HG02981 (cell line): ENCODE measurements around the gene FAM184A.
"Not testable (repeated sequence)": the region's sequence is repeated elsewhere in the genome, so short reads cannot be mapped to it uniquely, and the experiment has no call there.

Experiments
- ATAC-seq: cut with Tn5 transposase; IDR thresholded peaks from one replicate; pipeline ENCODE4 v1.9.1; 2021; ENCODE audit warnings: mild to moderate bottlenecking, moderate library complexity; ENCODE audit not compliant: unreplicated experiment

FAM184A gene

DNA sequence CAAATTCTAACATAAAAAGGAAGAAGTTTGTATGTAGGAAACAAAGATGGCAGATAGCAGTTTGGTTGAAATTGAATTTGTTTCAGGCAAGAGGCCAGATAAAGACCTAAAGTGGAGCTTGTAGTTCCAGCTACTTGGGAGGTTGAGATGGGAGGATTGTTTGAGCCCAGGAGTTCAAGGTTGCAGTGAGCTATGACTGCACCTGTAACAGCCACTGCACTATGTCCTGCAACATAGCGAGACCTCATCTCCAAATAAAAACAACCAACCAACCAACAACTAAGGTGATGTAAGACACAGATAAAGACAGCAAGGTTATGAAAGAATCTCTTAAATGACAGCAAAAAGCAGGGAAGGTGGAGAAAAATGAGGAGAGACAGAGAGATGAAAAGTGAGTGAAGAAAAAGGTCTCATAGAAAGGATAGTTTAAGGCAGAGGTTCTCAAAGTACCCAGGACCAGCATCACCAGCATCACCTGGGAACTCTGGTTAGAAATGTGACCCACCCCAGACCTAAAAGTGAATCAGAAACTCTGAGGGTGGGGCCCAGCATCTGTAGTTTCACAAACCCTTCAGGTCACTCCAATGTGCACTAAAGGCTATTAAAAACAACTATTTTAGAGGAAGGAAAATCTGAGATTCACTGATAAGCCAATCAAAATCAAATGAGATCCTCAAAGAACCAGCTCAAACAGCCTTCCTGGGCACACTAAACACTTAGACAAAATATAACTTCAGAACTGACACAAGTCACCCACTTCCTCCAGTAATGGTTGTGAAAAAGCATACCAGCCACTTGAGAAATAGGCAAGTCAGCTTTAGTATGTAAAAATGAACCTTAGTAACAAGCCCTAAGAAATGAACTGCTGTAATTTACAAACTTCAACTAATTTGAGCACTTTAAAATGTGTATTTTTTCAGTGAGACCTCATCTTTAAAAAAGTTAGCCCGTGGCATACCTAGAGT lies 57.6 kb downstream of the FAM184A start:
- no peak for ATAC-seq

- not testable (repeated sequence) for ATAC-seq
These were observed 63.3 kb downstream of the FAM184A start for GRCh38 chr6:119015165-119015564.

DNA sequence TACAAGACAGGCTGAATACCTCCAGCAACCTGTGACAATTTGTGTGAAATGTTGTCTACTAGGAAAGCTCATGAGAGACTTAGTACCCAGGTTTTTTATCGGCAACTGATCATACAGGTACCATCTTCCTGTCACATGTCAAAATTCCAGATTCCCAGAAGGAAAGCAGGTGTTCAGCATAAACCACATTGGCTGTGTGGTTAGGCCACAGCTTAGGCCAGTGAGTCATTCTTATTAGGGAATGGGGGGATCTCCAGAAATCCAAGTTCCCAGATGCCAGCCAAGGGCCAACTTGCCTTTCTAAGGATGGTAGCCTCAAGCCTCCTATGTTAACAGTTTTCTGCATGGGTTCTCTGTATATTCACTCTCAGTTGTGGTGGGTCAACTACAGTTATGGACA lies 65.9 kb downstream of the FAM184A start:
- ATAC-seq: no peak

DNA sequence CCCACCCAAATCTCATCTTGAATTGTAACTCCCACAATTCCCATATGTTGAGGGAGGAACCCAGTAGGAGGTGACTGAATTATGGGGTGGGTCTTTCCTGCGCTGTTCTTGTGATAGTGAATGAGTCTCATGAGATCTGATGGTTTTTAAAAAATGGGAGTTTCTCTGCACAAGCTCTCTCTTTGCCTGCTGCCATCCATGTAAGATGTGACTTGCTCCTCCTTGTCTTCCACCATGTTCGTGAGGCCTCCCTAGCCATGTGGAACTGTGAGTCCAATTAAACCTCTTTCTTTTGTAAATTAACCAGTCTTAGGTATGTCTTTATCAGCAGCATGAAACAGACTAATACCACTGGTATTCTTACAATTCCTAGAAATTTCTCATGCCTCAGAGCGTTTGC lies 69.2 kb downstream of the FAM184A start:
- not testable (repeated sequence) for ATAC-seq

DNA sequence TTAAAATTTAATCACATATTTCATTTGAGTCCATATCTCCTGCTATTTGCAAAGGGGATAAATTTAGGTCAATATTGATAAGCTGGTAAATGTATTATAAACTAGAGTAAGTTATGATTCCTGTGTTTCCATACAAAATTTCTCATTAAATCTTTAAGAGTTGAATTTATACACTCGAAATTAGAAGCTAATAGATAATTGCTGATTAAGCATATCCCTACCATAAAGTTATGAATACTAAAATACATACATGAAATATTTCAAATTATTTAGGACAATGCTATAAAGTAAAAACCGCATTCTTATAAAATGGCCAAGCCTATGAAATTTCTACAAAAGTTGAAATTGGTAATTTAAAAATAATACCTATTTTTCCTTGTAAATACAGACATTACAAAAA lies 71.5 kb downstream of the FAM184A start:
- no peak for ATAC-seq

DNA sequence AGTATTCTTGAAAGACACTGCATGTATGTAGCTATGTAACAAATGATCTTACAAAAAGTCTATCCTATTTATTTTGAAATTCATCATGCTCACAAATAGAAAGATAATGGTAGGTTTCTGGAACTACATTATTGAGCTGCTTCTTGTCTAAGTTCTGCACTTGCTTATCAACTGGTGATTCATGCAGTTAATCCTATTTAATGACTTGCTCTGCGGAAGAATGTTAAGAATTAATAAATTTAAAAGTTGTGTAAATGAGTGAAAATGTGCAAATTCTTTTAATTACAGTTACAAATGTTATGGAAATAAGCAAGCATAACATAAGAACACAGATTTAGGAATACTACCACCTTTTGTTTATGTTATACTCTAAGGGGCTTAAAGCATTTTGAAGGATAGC lies 76.4 kb downstream of the FAM184A start:
- ATAC-seq: no peak

DNA sequence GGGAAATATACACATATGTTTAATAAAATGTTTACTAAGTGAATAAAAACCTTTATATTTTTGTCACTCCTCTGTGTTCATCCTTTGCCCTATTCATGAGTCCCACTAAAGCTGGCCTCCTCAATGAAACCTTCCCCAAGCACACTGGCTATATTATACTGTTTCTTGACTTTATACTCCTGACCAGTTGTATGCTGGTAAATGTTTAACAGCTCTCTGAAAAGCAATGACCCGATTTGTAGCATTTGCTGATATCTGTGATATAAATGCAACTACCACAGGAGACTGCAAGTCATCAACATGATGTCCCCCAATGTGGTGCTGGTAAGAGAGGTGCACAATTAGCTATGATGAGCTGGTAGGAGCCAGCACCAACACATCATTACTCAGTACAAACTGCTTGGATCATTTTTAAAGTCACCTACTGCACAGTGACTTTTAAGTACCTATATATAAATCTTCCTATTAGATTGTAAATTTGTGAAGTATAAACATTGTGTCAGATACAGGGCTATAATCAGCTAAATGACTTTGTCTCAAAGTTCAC lies 78.9 kb downstream of the FAM184A start:
- no peak for ATAC-seq

DNA sequence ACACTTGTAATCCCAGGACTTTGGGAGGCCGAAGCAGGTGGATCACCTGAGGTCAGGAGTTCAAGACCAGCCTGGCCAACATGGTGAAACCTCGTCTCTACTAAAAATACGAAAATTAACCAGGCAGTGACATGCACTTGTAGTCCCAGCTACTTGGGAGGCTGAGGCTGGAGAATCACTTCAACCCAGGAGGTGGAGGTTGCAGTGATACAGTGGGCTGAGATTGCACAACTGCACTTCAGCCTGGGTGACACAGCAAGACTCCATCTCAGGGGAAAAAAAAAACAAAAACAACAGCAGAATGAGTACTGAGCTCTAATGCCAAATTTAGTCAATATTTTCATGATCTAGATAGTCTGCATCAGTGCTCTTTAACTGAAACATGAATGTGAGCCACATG lies 81.0 kb downstream of the FAM184A start:
- not testable (repeated sequence) for ATAC-seq

DNA sequence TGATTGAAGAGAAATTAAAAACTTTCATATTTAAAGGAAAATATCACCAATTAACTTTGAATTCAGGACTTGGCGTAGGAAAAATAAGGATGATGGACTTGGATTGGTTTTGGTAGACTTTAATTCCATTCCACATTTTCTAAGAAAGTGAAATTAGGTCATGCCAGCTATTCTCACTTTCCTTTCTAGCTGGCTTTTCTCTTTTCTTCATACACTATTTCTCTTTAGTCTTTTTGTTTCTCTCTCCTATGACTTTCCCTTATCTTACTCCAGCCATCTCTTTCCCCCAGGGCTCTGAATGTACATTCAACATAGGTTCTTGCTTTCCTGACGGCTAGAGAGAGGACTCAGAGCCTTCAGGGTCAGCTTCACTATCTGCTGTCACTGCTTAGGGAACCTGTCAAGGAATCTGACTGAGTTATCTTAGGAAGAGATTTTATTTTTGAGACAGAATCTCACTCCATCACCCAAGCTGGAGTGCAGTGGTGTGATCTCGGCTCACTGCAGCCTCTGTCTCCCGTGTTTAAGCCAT lies 82.1 kb downstream of the FAM184A start:
- no peak for ATAC-seq

DNA sequence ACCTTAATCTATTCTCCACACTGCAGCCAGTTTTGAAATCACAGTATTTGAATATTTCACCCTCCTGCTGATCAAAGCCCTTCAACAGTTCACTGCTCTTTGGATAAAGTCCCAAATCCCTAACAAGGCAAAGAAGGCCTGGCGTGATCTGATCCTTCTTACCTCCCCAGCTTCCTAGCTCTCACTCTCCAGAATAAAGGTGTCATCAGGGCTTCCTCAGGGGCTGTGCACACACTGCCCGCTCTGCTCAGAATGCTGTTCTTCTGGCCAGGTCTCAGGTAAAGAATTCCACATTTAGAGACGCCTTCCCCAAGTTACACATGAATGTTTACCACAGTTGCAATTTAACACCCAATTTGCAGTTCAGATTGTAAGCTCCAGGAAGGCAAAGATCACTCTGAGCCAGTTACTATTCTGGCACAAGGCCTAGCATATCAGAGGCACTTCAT lies 84.6 kb downstream of the FAM184A start:
- ATAC-seq: no peak

DNA sequence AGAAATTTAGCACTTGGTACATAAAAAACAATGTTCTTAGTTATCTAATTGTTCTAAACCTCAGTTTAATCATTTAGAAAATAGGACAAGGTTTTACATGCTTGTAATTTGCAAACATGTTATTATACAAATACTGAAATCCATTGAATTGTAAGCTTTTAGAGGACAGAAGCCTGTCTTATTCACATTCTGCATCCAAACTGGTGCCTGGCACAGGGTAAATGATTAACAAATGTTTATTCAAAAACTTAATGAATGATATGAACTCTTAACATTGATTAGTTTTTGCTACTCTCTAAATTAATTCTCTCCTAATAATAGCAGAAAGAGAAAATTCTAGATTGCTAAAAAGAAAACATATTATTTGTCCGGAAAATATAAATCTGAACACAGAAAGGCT lies 85.1 kb downstream of the FAM184A start:
- no peak for ATAC-seq

DNA sequence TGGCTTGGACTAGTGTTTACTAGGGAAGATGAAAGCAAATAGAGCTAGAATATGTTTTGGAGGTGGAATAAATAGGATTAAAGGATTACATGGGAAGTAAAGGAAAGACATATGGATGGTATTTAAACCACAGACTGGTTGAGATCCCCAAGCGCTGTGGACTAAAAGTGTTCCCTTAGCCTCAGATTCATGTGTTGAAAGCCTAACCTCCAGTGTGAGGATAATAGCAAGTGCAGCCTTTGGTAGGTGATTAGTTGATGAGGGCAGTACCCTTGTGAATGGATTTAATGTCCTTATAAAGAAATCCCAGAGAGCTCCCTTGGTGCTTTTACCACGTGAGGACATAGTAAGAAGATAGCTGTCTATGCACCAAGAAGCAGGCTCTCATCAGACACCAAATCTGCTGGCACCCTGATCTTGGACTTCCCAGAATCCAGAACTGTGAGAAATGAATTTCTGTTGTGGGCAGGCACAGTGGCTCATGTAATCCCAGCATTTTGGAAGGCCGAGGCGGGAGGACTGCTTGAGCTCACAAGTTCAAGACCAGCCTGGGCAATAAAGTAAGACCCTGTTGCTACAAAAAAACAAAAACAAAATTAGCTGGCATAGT lies 86.2 kb downstream of the FAM184A start:
- no peak for ATAC-seq

- ATAC-seq: no peak
These were observed 92.2 kb downstream of the FAM184A start for GRCh38 chr6:118986312-118986711.

DNA sequence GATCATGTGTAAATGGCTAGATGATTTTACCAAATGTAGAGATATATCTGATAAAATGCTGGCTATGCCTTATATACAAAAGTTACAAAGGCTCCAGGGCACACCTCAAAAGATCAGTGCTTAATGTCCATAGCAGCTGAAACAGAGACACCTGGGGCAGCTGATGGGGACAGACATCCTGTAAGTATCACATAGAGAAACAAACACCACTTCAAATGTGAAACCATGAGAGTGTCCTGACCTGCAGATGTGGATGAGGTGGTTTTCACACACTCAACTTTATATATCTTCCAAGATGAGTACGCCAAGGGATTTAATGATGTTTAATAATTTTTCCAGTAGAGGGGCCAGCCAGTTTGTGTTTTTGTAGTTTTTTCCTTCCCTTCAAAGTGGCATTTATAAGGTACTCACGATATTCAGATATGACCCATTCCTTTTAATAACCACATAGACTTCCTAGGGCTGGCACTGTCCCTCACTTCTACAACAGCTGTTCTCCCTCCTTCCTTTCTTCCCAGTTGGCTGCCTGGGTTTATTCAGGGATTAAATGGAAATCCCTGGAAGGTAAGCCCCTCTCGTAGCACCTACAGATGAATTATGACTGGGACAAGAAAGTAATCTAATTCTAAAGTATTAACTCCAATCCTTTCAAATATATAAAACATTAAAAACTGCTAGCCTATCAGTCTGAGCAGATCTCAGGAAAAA lies 93.2 kb downstream of the FAM184A start:
- ATAC-seq: no peak

DNA sequence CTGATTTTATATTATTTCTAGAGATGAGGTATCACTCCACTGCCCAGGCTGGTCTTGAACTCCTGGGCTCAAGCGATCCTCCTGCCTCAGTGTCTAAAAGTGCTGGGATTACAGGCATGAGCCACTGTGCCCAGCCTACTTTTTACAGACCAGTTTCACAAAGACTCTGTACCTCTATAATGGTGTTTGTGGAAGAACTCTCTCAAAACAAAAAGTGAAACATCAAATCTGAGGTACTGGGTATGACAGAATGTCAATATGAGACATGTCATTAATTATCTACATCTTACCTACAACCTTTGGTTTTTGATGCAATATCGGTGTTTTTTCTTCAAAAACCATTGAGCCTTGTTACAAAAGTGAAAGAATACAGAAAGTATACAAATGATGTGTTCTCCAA lies 94.1 kb downstream of the FAM184A start:
- ATAC-seq: no peak

GRCh38 chr6:118982575-118982911 lies 95.9 kb downstream of the FAM184A start:
- ATAC-seq: no peak

DNA sequence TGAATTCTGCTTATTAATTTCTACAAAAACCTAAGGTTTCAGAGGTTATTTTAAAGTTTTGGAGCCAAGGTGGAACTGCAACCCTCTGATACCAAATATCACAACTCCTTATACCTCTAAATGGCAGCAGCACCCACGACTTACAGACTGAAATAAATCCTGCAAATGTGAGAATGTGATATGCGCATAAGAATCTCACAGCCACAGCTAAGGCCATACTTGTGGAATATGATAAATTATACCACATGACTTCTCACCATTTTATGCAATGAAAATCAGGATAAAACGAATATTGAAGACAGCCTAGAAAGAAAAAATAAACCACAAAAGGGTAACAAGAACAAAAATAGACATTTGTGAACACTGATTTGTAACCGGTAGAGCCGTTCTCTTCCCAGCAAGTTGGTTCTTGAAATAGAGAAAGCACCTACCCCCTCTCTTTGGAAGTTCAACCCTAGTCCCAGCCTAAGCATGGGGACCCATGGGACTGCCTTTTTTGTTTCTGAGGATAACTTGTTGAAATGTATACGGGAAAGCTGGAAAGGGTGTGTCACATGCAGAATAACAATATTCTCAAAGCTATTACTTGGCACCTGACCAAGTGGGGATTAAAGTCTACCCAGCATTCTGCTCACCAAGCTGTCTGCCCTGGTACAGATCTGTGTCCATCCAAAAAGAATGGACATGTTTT lies 96.4 kb downstream of the FAM184A start:
- no peak for ATAC-seq

DNA sequence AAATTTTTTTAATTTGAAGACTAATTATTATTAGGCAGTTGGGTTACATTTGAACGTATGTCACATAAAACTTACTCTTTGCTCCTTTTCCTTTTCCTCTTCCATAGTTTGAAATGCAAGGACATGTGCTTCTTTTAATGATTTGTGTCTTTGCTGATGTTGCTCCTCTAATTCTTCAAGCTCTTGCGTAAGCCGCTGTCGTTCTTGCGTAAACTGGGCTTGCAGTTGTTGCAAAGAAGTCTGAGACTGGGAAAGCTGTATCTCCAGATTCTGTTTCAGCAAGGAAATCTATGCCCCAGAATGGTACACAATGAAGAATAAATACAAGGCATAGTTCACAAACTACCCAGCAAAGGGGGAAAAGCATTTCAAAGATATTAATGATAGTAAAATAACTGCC lies 98.4 kb downstream of the FAM184A start:
- ATAC-seq: no peak

DNA sequence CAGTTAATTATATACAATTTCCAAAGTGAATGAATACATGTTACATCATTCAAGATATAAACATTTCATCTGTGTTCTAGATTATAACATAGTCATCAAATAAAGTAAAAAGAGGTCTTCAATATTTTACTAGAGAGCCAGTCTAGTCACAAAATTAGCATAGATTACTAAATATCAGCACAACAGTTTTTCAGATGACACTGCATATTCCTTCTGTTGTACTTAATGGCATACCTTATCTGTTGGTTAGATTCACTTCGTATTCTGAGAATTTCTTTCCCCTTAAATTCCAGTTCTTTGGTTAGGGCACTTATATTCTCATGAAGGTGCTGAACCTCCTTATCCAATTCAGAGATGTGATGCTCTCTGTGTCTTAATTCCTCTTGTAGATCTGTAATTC lies 103.7 kb downstream of the FAM184A start:
- ATAC-seq: no peak

DNA sequence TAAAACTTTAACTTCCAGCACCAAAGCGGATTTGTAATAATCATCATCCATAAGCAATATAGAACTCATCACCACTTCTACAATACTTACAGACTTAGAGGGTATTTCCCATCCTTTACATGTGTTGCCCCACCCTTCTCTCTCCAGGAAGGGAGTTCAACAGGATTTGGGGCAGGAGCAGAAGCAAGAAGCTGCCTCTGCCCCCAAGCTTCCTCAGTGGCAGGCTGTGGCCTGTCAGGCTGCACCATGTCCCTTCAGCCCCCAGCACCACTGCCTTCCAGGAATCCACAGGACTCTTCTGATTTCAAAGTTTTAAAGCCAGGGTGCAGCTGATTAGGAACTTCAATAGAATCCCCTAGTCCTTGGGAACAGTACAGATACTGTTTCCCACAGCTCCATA lies 106.8 kb downstream of the FAM184A start:
- ATAC-seq: no peak

DNA sequence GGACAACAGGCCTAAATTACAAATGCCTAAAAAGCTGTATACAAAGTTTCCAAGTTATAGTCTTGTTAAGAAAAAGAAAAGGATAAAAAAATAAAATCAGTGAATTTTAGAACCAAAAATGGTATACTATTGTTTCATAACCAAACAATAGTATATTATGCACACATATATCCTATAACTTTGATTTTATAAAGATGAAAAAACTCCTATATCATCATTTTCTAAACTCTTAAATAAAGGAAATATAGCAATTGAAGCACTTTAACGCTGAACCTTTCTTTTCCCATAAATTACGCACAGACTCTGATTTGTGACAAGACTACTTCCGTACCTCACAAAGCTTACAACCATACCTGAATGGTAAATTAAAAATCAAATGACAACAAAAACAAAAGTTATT lies 107.6 kb downstream of the FAM184A start:
- no peak for ATAC-seq
